GM18526 (cell line): ENCODE results near the gene ZGRF1.

ENCODE experiments used
- POLR2A ChIP-seq: IDR thresholded peaks from 3 replicates; pipeline ENCODE4 v1.6.1; 2011; ENCODE audit not compliant: insufficient read length; ENCODE audit errors: extremely low read depth

ZGRF1 gene

DNA sequence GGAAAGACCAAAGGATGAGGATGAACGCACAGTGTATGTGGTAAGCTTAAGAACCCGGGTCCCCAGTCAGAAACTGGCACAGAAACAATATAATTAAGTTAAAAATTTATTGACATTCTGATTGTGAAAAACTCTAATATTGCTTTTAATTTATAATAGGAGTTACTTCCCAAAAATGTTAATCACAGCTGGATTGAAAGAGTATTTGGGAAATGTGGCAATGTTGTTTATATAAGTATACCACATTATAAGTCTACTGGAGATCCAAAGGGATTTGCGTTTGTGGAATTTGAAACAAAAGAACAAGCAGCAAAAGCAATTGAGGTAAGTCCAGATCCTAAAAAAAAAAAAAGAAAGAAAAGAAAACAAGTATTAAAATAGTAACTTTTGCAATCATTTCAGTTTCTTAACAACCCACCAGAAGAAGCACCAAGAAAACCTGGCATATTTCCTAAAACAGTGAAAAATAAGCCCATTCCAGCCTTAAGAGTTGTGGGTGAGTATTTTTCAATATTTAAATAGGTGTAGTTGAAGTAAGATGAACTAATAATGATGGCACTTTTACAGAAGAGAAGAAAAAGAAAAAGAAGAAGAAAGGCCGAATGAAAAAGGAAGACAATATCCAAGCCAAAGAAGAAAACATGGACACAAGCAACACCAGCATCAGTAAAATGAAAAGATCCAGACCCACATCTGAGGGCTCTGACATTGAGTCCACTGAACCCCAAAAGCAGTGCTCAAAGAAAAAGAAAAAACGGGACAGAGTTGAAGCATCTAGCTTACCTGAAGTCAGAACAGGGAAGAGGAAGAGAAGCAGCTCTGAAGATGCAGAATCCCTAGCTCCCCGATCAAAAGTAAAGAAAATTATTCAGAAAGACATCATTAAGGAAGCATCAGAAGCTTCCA lies 10.2 kb upstream of the ZGRF1 start:
- no peak for TF ChIP-seq POLR2A

DNA sequence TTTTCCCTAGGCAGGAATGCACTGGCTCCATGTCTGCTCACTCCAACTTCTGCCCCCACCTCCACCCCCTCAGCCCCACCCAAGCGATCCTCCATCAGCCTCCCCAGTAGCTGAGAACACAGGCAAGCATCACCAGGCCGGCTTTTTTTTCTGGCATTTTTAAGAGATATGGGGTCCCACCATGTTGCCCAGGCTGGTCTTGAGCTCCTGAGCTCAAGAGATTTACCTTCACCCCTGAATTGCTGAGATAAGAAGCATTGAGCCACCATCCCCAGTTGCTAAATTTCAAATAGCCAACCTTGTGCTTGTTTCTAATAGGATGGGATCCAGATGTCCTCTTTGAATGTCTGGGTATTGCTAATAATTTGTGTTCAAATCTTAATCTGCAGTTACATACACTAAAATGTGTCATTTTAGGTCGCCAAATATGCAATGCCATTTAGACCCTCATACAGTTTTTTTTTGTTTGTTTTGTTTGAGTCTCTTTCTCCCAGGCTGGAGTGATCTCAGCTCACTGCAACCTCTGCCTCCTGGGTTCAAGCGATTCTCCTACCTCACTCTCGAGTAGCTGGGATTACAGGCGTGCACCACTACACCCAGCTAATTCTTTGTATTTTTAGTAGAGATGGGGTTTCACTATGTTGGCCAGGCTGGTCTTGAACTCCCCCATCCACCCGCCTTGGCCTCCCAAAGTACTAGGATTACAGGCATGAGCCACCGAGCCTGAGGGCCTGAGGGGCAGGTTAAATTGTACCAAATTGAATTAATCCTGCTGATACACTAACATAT lies 9.0 kb upstream of the ZGRF1 start:
- no peak for TF ChIP-seq POLR2A

DNA sequence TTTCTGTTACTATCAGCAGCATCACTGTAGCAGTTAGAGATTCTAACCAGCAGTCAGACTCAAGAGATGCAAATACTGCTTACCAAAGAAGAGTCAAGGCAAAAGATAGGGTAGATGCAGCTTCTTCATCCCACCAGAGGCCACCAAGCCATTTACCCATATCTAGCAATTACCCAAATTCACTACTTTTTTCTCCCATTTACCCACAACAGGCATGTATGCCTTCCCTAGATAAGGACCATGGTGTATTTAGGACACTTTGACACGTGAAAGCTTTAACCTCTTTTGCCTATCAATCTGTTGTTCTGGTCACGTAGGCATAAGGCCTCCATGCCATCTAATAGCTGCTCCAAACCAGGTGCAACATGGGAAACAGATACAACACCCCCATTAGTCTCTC lies 5.8 kb upstream of the ZGRF1 start:
- TF ChIP-seq POLR2A: no peak

DNA sequence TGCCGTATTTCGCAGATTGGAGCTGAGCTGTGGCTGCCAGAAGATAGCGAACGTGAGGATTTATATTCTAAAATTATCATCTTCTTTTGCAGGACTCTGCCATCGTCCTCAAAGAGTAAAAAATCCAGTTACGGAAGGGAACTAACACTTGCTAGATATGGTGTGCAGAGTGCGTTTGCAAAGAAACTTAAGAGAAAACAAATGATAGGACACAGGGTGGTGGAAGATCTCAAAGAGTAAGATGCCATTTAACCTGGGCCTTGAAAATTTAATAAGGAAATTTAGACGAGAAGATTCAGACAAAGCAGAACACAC lies 800 bp upstream of the ZGRF1 start:
- TF ChIP-seq POLR2A: no peak

DNA sequence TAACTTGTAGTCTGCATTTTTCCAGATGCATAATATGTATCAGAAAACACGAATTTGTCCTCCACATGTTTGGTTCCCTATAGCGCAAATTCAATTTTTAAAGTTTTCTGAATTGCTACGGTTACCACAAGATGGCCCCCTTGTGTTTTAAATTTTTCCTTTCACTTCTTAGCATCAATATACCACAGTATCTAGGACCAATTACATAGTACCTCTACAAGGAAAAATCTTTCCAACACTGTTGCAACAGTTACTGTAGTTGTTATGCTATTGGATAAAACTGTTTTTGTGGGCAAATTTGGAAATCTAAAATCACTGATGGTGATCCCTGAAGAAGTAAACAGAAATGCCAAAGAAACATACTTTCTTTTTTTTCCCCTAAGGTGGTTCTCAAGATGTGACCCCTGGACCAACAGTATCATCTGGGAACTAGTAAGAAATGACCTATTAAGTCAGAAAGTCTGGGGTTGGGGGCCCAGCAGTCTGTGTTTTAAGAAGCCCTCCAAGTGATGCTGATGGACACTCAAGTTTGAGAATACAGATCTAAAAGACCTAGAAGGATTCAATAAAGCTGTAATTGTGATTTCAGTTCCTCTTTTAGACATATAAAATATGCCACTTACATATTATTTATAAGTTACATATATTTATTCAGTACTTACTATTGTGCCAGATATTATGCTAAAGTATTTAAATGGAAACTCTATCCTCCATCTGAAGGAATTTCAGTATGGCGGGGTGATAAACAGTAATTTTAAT lies 3.1 kb downstream of the ZGRF1 start:
- TF ChIP-seq POLR2A: no peak

DNA sequence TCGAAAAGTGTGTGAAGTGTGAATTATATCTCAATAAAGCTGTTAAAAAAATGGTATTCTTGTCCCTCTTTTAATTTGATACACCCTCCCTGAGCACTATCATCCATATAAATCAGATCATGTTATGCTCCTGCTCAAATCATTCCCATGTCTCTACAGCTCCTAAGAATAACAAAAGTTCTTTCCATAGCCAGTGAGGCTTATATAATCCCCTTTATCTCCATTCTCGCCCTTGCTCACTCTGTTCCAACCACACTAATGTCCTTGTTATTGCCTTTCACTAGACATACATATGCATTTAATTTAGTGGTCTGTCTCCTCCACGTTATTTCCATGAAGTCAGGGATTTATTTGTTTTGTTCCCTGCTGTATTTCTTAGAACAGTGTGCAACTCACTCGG lies 10.5 kb downstream of the ZGRF1 start:
- no peak for TF ChIP-seq POLR2A

DNA sequence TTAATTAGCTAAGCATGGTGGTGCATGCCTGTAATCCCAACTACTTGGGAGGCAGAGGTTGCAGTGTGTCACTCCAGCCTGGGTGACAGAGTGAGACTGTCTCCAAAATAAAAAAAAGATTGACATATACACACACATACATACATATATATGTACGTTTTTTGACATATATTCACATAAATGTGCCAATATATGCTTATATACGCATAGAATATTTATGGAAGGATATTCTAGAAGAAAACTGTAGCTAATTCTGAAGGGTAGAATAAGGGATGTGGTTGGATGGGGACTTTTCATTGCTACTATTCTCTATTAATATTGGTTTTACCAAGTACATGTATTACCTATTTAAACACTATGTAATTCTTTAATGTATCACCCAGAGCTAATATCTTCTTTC lies 19.7 kb downstream of the ZGRF1 start:
- TF ChIP-seq POLR2A: no peak

DNA sequence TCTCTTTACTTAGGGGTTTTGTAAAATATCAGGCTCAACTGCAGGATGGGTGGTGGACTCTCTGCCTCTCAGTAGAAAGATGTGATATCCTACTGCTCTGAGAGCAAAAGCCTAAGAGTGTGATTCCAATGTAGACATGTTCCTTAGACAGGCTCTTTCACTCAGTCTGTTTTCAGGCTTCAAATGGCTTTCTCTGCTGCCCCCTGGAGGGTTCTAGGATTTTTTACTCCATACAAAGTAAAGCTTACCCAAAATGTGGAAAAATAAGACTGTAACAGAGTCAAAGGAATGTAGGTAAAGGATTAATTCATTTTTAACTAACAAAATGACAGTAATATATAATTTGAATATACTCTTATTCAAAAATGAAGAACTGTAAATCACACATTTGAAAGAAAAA lies 32.1 kb downstream of the ZGRF1 start:
- no peak for TF ChIP-seq POLR2A

DNA sequence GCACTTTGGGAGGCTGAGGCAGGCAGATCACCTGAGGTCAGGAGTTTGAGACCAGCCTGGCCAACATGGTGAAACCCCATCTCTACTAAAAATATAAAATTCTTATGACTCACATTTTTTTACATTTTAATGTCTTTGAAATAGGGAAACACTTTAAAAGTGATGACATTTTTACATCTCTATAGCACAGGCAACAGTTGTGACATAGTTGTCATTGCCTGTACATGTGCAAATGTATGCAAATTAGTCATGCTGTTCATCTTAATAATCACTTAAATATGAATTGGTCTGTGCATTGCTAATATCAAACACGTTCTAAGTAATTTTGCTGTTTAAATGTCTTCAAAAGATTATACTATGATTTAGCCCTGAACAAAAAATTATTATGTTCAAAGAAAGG lies 41.7 kb downstream of the ZGRF1 start:
- no peak for TF ChIP-seq POLR2A

DNA sequence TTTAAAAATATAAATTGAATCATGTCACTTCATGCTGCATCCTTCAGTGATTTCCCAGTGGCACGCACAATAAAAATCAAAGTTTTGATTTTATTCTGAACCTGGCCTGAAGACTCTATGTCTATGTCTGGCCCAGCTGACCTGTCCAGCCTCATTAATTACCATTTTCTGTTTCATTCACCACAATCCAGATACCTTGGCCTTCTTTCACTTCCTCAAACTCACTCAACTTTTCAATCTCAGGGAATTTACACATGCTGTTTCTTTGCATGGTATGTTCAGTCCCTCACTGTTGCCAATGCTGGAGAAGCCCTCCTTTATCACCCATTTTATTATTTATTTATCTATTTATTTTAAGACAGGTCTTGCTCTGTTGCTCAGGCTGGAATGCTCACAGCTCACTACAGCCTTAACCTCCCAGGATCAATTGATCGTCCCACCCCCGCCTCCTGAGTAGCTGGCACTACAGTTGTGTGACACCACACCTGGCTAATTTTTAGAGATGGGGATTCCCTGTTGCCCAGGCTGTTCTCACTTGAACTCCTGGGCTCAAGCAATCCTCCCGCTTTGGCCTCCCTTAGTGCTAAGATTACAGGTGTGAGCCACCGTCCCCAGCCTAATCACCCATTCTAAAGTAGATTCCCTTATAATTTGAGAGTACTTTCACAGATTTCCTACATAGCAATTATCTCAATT lies 43.1 kb downstream of the ZGRF1 start:
- no peak for TF ChIP-seq POLR2A

DNA sequence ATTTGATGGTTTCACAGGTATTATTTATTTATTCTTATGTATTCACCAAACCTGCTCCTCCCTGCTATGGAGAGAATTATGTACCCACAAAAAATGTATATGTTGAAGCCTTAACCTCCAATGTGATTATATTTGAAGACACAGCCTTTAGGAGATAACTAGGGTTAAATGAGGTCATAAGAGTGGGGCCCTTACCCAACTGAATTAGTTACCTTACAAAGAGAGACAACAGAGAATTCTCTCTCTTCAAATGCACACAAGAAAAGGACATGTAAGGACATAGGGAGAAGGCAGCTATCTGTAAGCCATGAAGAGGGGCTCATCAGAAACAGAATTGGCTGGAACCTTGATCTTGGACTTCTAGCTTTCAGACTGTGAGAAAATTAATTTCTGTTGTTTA lies 44.0 kb downstream of the ZGRF1 start:
- TF ChIP-seq POLR2A: no peak

DNA sequence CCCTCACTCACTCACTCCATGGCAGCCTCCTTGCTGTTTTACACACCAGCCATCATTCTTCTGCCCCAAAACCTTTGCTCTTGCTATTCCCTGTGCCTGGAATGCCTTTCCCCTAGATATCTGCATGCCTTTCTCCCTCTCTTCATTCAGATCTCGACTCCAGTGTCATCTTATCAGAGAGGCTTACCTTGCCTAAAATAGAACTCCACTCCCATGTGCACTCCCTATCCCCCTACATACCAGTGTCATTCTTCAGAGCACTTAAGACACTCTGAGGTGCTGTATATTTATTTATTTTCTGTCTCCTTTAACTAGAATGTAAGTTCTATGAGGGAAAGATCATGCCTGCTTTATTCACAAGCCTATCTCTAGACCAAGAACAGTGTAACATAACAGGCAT lies 45.1 kb downstream of the ZGRF1 start:
- no peak for TF ChIP-seq POLR2A

DNA sequence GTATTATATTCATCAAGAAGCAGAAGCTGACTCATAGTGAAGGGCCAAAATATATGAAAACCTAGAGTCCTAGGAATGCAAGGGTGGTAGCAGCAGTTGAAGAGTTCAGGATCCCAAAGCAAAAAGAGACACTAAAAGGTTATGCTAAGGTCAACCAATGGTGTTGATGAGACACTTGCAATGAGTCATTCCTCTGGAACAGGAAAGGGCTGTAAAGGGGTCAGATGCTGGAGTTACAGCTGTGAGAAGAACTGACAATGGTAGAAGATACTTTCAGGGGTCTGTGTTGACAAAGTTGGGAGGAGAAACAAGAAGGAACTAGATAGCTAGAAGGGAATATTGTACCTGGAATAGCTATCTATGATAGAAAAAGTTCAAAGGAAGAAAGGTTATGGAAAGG lies 47.5 kb downstream of the ZGRF1 start:
- TF ChIP-seq POLR2A: no peak

DNA sequence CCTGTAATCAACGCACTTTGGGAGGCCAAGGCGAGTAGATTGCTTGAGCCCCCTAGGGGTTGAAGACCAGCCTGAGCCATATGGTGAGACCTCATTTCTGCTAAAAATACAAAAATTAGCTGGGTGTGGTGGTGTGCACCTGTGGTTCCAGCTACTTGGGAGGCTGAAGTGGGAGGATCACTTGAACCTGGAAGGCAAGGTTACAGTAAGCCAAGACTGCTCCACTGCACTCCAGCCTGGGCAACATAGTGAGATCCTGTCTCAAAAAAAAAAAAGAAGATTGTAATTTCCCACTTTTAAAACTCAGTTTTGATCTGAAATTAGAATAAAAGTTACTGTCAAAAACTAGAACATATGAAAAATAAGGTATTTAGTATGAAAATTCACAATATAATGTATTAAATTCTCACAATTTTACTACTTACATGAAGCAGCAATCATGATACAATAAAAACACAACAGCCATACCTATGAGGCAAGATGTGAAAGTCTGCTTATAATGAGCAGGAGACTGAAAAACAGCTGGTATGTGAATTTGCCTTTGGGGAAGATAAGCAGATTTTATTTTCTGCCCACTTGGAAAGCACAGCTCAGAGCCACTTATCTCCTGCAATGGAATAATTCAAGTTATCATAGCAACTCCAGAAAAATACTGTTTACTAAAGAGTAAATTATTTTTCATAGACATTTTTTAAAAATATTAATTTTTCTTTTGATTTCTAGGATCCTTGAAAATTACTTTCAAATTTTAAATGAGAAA lies 50.6 kb downstream of the ZGRF1 start:
- no peak for TF ChIP-seq POLR2A
